Measurements from ENCODE around the gene NATD1.
A peak's percentile ranks its signal among the peaks of the same experiment; 100 is the strongest.

NATD1 gene

GRCh38 chr17:21288571-21289017, 35.4 kb upstream of the NATD1 start:
- WGBS, 2 experiments (ENCODE audit: insufficient coverage in 2 of 2) = 89 to 98% methylated on average over 6 of the region's 6 CpGs
- H3K9me3 ChIP-seq (ENCODE audit: control insufficient read depth, low read length) = no peaks in the 10 kb centered on the region
- H3K27ac ChIP-seq (ENCODE audit: low read depth, low read length, severe bottlenecking) = no peak overlapping the region
- H3K4me1 ChIP-seq (ENCODE audit: control insufficient read depth, insufficient read depth, low read length, poor library complexity, severe bottlenecking) = peaks cover 33% of the 10 kb centered on the region
- no peak overlapping the region for H3K4me3 ChIP-seq (ENCODE audit: extremely low read depth, insufficient read depth, low read length, poor library complexity, severe bottlenecking)
- H3K36me3 ChIP-seq (ENCODE audit: control insufficient read depth, insufficient read depth, low read length) = peaks cover 8% of the 10 kb centered on the region

- Histone ChIP-seq H3K9me3 (ENCODE audit: control insufficient read depth, low read length) (no peaks in the 10 kb centered on the region), H3K4me1 (ENCODE audit: control insufficient read depth, insufficient read depth, low read length, poor library complexity, severe bottlenecking) (peaks cover 38% of the 10 kb centered on the region), H3K4me3 (ENCODE audit: extremely low read depth, insufficient read depth, low read length, poor library complexity, severe bottlenecking) (peak overlapping the region; percentile 2), H3K36me3 (ENCODE audit: control insufficient read depth, insufficient read depth, low read length) (peaks cover 8% of the 10 kb centered on the region), H3K27ac (ENCODE audit: low read depth, low read length, severe bottlenecking) (peak overlapping the region; percentile 10)
- 86 to 90% methylated on average over 17 to 18 of the region's 18 CpGs for WGBS, 2 experiments (ENCODE audit: insufficient coverage in 2 of 2)
Measured at GRCh38 chr17:21287703-21288449, 34.7 kb upstream of the NATD1 start.

- 90 to 92% methylated on average over 8 to 9 of the region's 9 CpGs for WGBS, 2 experiments (ENCODE audit: insufficient coverage in 2 of 2)
- Histone ChIP-seq H3K36me3 (ENCODE audit: control insufficient read depth, insufficient read depth, low read length) (peaks cover 8% of the 10 kb centered on the region), H3K9me3 (ENCODE audit: control insufficient read depth, low read length) (no peaks in the 10 kb centered on the region), H3K27ac (ENCODE audit: low read depth, low read length, severe bottlenecking) (peak overlapping the region; percentile 75), H3K4me1 (ENCODE audit: control insufficient read depth, insufficient read depth, low read length, poor library complexity, severe bottlenecking) (peaks cover 42% of the 10 kb centered on the region), H3K4me3 (ENCODE audit: extremely low read depth, insufficient read depth, low read length, poor library complexity, severe bottlenecking) (peak overlapping the region; percentile 64)
Measured at GRCh38 chr17:21286909-21287702, 33.9 kb upstream of the NATD1 start.

GRCh38 chr17:21286066-21286770, 33.0 kb upstream of the NATD1 start:
- Histone ChIP-seq H3K27ac (ENCODE audit: low read depth, low read length, severe bottlenecking) (peak overlapping the region; percentile 75), H3K4me1 (ENCODE audit: control insufficient read depth, insufficient read depth, low read length, poor library complexity, severe bottlenecking) (peaks cover 48% of the 10 kb centered on the region), H3K4me3 (ENCODE audit: extremely low read depth, insufficient read depth, low read length, poor library complexity, severe bottlenecking) (peak overlapping the region; percentile 64), H3K36me3 (ENCODE audit: control insufficient read depth, insufficient read depth, low read length) (peaks cover 8% of the 10 kb centered on the region), H3K9me3 (ENCODE audit: control insufficient read depth, low read length) (no peaks in the 10 kb centered on the region)
- WGBS, 2 experiments (ENCODE audit: insufficient coverage in 2 of 2) = 51 to 57% methylated on average over 12 to 13 of the region's 16 CpGs

- 34 to 38% methylated on average over 15 of the region's 16 CpGs for WGBS, 2 experiments (ENCODE audit: insufficient coverage in 2 of 2)
- Histone ChIP-seq H3K4me3 (ENCODE audit: extremely low read depth, insufficient read depth, low read length, poor library complexity, severe bottlenecking) (peak overlapping the region; percentile 64), H3K4me1 (ENCODE audit: control insufficient read depth, insufficient read depth, low read length, poor library complexity, severe bottlenecking) (peaks cover 48% of the 10 kb centered on the region), H3K9me3 (ENCODE audit: control insufficient read depth, low read length) (no peaks in the 10 kb centered on the region), H3K27ac (ENCODE audit: low read depth, low read length, severe bottlenecking) (peak overlapping the region; percentile 75), H3K36me3 (ENCODE audit: control insufficient read depth, insufficient read depth, low read length) (peaks cover 8% of the 10 kb centered on the region)
Measured at GRCh38 chr17:21285164-21286065, 32.2 kb upstream of the NATD1 start.

- H3K4me1 ChIP-seq (ENCODE audit: control insufficient read depth, insufficient read depth, low read length, poor library complexity, severe bottlenecking) = peaks cover 47% of the 10 kb centered on the region
- H3K9me3 ChIP-seq (ENCODE audit: control insufficient read depth, low read length) = no peaks in the 10 kb centered on the region
- H3K36me3 ChIP-seq (ENCODE audit: control insufficient read depth, insufficient read depth, low read length) = peaks cover 8% of the 10 kb centered on the region
- H3K4me3 ChIP-seq (ENCODE audit: extremely low read depth, insufficient read depth, low read length, poor library complexity, severe bottlenecking) = peak within 1 kb of the TSS; percentile 64
- peak within 1 kb of the TSS; percentile 75 for H3K27ac ChIP-seq (ENCODE audit: low read depth, low read length, severe bottlenecking)
- 0% methylated on average over 69 to 88 of the region's 88 CpGs for WGBS, 2 experiments (ENCODE audit: insufficient coverage in 2 of 2)
Measured at GRCh38 chr17:21284319-21285163, 31.3 kb upstream of the NATD1 start, which contains the start of gene MAP2K3. TSS of gene MAP2K3 (plus strand) at chr17:21284711. CDS start at chr17:21284921, 210 bp downstream.

GRCh38 chr17:21283482-21284318, 30.5 kb upstream of the NATD1 start:
- Histone ChIP-seq H3K36me3 (ENCODE audit: control insufficient read depth, insufficient read depth, low read length) (peaks cover 8% of the 10 kb centered on the region), H3K9me3 (ENCODE audit: control insufficient read depth, low read length) (no peaks in the 10 kb centered on the region), H3K27ac (ENCODE audit: low read depth, low read length, severe bottlenecking) (no peak overlapping the region), H3K4me1 (ENCODE audit: control insufficient read depth, insufficient read depth, low read length, poor library complexity, severe bottlenecking) (peaks cover 45% of the 10 kb centered on the region), H3K4me3 (ENCODE audit: extremely low read depth, insufficient read depth, low read length, poor library complexity, severe bottlenecking) (peak overlapping the region; percentile 64)
- WGBS, 2 experiments (ENCODE audit: insufficient coverage in 2 of 2) = 61 to 62% methylated on average over 42 to 49 of the region's 49 CpGs

- WGBS, 2 experiments (ENCODE audit: insufficient coverage in 2 of 2) = 90 to 97% methylated on average over 4 to 5 of the region's 5 CpGs
- Histone ChIP-seq H3K36me3 (ENCODE audit: control insufficient read depth, insufficient read depth, low read length) (peaks cover 5% of the 10 kb centered on the region), H3K4me1 (ENCODE audit: control insufficient read depth, insufficient read depth, low read length, poor library complexity, severe bottlenecking) (peaks cover 37% of the 10 kb centered on the region), H3K4me3 (ENCODE audit: extremely low read depth, insufficient read depth, low read length, poor library complexity, severe bottlenecking) (no peak overlapping the region), H3K9me3 (ENCODE audit: control insufficient read depth, low read length) (no peaks in the 10 kb centered on the region), H3K27ac (ENCODE audit: low read depth, low read length, severe bottlenecking) (peak overlapping the region; percentile 26)
Measured at GRCh38 chr17:21282850-21283249, 29.6 kb upstream of the NATD1 start.

GRCh38 chr17:21282231-21282630, 29.0 kb upstream of the NATD1 start:
- peaks cover 31% of the 10 kb centered on the region for H3K4me1 ChIP-seq (ENCODE audit: control insufficient read depth, insufficient read depth, low read length, poor library complexity, severe bottlenecking)
- 53 to 68% methylated on average over 3 to 4 of the region's 5 CpGs for WGBS, 2 experiments (ENCODE audit: insufficient coverage in 2 of 2)
- no peaks in the 10 kb centered on the region for H3K9me3 ChIP-seq (ENCODE audit: control insufficient read depth, low read length)
- no peak overlapping the region for H3K4me3 ChIP-seq (ENCODE audit: extremely low read depth, insufficient read depth, low read length, poor library complexity, severe bottlenecking)
- peaks cover 2% of the 10 kb centered on the region for H3K36me3 ChIP-seq (ENCODE audit: control insufficient read depth, insufficient read depth, low read length)
- peak overlapping the region; percentile 47 for H3K27ac ChIP-seq (ENCODE audit: low read depth, low read length, severe bottlenecking)
